Measurements from ENCODE around the gene B3GAT3. TPM values are rescaled to one million over a fixed set of nuclear protein-coding genes. Genes with fewer than 3 reads are reported as not detected.

B3GAT3 gene
- total RNA-seq, 1 donor from 2014 or later: 32.8 TPM

DNA sequence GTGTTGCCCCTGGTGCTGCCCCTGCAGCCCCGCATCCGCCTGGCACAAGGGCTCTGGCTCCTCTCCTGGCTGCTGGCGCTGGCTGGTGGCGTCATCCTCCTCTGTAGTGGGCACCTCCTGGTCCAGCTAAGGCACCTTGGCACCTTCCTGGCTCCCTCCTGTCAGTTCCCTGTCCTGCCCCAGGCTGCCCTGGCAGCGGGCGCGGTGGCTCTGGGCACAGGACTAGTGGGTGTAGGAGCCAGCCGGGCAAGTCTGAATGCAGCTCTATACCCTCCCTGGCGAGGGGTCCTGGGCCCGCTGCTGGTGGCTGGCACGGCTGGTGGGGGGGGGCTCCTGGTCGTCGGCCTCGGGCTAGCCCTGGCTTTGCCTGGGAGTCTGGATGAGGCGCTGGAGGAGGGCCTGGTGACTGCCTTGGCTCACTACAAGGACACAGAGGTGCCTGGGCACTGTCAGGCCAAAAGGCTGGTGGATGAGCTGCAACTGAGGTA, 8.5 kb downstream of the B3GAT3 start:
- Mint-ChIP-seq H3K4me1 (ENCODE audit: unreplicated experiment) (peaks cover 14% of the 10 kb centered on the region), H3K27me3 (ENCODE audit: unreplicated experiment) (peaks cover 18% of the 10 kb centered on the region), H3K9me3 (ENCODE audit: unreplicated experiment) (no peaks in the 10 kb centered on the region), H3K36me3 (ENCODE audit: low read depth, unreplicated experiment) (peaks cover 12% of the 10 kb centered on the region), H3K27ac (ENCODE audit: unreplicated experiment) (no peak overlapping the region), H3K4me3 (ENCODE audit: unreplicated experiment) (no peak overlapping the region)
- peak; percentile 15 for DNase-seq (ENCODE audit: low spot score)
- TF ChIP-seq, protein P1, sequence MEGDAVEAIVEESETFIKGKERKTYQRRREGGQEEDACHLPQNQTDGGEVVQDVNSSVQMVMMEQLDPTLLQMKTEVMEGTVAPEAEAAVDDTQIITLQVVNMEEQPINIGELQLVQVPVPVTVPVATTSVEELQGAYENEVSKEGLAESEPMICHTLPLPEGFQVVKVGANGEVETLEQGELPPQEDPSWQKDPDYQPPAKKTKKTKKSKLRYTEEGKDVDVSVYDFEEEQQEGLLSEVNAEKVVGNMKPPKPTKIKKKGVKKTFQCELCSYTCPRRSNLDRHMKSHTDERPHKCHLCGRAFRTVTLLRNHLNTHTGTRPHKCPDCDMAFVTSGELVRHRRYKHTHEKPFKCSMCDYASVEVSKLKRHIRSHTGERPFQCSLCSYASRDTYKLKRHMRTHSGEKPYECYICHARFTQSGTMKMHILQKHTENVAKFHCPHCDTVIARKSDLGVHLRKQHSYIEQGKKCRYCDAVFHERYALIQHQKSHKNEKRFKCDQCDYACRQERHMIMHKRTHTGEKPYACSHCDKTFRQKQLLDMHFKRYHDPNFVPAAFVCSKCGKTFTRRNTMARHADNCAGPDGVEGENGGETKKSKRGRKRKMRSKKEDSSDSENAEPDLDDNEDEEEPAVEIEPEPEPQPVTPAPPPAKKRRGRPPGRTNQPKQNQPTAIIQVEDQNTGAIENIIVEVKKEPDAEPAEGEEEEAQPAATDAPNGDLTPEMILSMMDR (IDR thresholded peaks at IDR 0.05; ENCODE audit: unreplicated experiment): no peak

DNA sequence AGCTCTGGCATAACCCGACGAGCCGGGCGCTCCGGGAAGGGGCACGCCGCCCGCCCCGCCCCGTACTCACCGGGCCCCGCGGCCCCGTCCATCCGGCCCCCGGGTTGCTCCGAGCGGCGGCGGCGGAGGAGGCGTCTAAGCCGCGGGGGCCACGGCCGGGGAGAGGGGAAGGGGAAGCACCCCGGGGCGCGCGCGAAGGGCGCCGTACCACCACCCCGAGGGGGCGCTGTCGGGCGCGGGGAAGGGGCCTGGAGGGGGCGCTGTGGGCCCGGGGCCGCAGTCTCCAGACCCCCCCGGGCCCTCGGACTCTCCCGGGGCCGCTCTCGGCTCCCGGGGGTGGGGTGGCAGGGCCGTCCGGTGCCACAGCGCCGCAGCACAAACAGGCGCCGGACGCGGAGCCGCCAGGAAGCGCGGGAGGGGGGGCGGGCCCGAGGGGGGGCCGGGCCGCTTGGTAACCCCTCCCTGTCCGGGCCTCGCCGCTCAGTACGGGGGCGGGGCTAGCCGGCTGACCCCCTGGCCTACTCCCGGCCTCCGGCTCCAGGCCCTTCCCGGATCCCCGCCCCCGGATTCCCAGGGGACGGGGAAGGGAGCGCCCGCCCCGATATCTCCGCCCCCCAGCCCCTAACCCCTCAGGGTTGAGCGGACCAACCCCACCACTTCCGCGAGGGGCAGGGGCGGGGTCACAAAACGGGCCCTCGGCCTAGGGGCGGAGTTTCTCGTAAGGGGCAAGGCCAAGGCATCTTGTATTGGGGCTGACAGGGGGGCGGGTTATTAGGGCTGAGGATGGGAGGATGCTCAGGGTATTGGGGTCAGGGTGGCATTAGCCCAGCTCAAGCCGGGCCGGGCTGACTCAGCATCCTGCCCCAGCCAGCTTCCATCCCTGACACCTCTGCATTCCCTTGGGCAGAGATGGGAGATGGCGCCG, 9.2 kb downstream of the B3GAT3 start, which contains the start of the genes EML3 and ROM1:
Gene EML3 (minus strand): TSS at position 410 of the 925 bp plus-strand sequence. CDS start 318 bp downstream, at position 92.
Gene ROM1 (plus strand): TSS at position 892 of the 925 bp plus-strand sequence. CDS start 25 bp downstream, at position 917.
- H3K4me3 Mint-ChIP-seq (ENCODE audit: unreplicated experiment): peak within 1 kb of the TSS; percentile 94
- peak; percentile 86 for DNase-seq (ENCODE audit: low spot score)

DNA sequence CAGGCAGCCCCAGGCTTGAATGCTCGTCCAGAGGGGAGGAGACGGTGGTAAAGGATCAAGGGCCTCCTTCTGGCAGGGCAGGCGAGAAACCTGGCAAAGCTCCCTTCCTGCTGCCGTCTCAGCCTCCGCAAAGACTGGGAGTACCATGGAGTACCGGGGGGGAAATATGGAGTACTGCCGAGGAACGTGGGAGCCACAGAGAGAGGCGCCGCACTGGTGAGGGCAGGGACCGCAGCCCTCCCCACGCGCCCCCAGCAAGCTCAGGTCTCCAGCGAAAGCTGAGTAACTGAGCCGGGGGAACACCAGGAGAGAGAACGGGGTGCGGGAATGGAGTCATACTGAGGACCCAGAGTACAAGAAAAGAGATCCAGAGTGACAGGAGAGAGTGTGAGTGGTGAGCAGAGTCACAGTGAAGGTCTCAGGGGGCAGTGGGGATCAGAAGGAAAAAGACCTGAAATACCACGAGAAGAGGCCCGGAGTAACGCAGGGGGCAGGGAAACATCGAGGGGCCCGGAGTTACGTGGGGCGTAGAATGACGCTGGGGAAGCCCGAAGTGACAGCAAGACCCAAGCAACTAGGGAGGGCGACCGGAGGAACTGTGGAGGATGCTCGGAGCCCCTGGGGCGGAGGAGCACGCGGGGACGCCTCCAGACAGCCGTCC, 10.0 kb downstream of the B3GAT3 start:
- H3K27me3 Mint-ChIP-seq (ENCODE audit: unreplicated experiment): peaks cover 18% of the 10 kb centered on the region
- TF ChIP-seq, protein P1 (IDR thresholded peaks at IDR 0.05; ENCODE audit: unreplicated experiment): no peak
- no peaks in the 10 kb centered on the region for H3K9me3 Mint-ChIP-seq (ENCODE audit: unreplicated experiment)
- H3K4me3 Mint-ChIP-seq (ENCODE audit: unreplicated experiment): peak overlapping the region; percentile 94
- peaks cover 19% of the 10 kb centered on the region for H3K4me1 Mint-ChIP-seq (ENCODE audit: unreplicated experiment)
- peak overlapping the region; percentile 76 for H3K27ac Mint-ChIP-seq (ENCODE audit: unreplicated experiment)
- peaks cover 21% of the 10 kb centered on the region for H3K36me3 Mint-ChIP-seq (ENCODE audit: low read depth, unreplicated experiment)
- DNase-seq (ENCODE audit: low spot score): peak; percentile 21

More for the DNA sequence above, 9.2 kb downstream of the B3GAT3 start, which contains the start of the genes EML3 and ROM1:
- Mint-ChIP-seq H3K27me3 (ENCODE audit: unreplicated experiment) (peaks cover 18% of the 10 kb centered on the region), H3K9me3 (ENCODE audit: unreplicated experiment) (no peaks in the 10 kb centered on the region), H3K4me1 (ENCODE audit: unreplicated experiment) (peaks cover 18% of the 10 kb centered on the region), H3K27ac (ENCODE audit: unreplicated experiment) (peak within 1 kb of the TSS; percentile 78), H3K36me3 (ENCODE audit: low read depth, unreplicated experiment) (peaks cover 18% of the 10 kb centered on the region)
- TF ChIP-seq, protein P1 (IDR thresholded peaks at IDR 0.05; ENCODE audit: unreplicated experiment): peak; percentile 99

DNA sequence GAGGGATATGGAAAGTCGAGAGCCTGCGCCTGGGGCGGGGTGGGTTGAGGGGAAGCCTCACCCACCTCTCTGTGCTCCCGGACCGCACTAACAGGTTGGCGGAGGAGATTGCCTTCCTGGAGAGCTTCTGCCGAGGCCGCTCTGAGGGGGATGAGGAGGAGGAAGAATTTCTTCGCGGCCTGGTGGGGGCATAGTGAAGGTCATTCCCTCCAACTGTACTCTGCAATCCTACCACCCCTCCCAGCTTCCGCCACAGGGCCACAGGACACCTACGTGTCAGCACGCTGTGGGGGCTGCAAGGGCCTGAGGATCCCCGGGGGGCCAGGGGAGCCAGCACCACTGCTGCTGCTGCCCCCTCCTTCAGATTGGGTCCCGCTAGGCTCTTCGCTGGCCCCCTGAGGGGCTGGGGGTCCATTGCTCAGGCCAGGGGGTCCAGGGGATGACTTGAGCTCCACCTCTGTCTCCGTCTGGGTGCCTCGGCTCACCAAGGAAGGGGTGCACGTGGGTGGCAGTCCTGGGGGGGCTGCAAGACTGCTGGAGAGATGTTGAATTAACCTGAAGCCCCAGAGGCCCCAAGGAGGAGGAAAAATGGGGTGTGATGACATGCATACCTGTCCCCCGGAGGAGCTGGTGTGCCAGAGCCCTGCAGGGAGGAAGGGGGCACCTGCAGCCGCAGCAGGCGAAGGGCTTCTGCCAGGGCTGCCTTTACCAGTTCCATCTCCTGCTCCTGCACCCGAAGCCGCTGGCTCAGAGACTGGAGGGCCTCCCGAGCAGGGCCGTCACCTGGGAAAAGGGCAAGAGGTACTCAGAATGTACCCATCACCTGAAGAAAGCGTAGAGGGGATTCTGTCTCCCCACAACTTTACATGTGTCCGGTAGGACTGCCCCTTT, 10.7 kb downstream of the B3GAT3 start:
- DNase-seq (ENCODE audit: low spot score): no peak
- H3K9me3 Mint-ChIP-seq (ENCODE audit: unreplicated experiment): no peaks in the 10 kb centered on the region
- H3K27me3 Mint-ChIP-seq (ENCODE audit: unreplicated experiment): peaks cover 18% of the 10 kb centered on the region
- H3K27ac Mint-ChIP-seq (ENCODE audit: unreplicated experiment): no peak overlapping the region
- H3K4me3 Mint-ChIP-seq (ENCODE audit: unreplicated experiment): peak overlapping the region; percentile 94
- TF ChIP-seq, protein P1 (IDR thresholded peaks at IDR 0.05; ENCODE audit: unreplicated experiment): no peak
- peaks cover 24% of the 10 kb centered on the region for H3K36me3 Mint-ChIP-seq (ENCODE audit: low read depth, unreplicated experiment)
- H3K4me1 Mint-ChIP-seq (ENCODE audit: unreplicated experiment): peaks cover 19% of the 10 kb centered on the region
